Activated naive CD4-positive, alpha-beta T cell treated with anti-CD3 and anti-CD28 coated beads for 36 hours (primary cell): Measurements from ENCODE around the gene LRRC37A3. TPM values are rescaled to one million over a fixed set of nuclear protein-coding genes. Genes with fewer than 3 reads are reported as not detected.
"Not testable (repeated sequence)": the region's sequence is repeated elsewhere in the genome, so short reads cannot be mapped to it uniquely, and the experiment has no call there.

Experiments
- CTCF ChIA-PET: fragments of 350-600 bp; sonication (Branson Sonifier 250); formaldehyde crosslinking; loops from one replicate; lab custom pipeline; 2021; ENCODE audit warnings: antibody characterized with exemption; lab: Charles Lee
- DNase-seq: peaks from one replicate; pipeline ENCODE4 v3.0.0-alpha.2; 2020
- H3K27ac Mint-ChIP-seq: one replicate; pipeline ENCODE4 v1.8.0; 2021; ENCODE audit warnings: mild to moderate bottlenecking, mixed read lengths
- H3K27me3 Mint-ChIP-seq: one replicate; pipeline ENCODE4 v1.8.0; 2021; ENCODE audit warnings: low read depth, mixed read lengths
- H3K36me3 Mint-ChIP-seq: one replicate; pipeline ENCODE4 v1.8.0; 2021; ENCODE audit warnings: low read depth, mixed read lengths
- H3K4me1 Mint-ChIP-seq: one replicate; pipeline ENCODE4 v1.8.0; 2021; ENCODE audit warnings: low read depth, mixed read lengths
- H3K4me3 Mint-ChIP-seq: one replicate; pipeline ENCODE4 v1.8.0; 2021; ENCODE audit warnings: mild to moderate bottlenecking, moderate library complexity, mixed read lengths
- H3K9me3 Mint-ChIP-seq: one replicate; pipeline ENCODE4 v1.8.0; 2021; ENCODE audit warnings: mixed read lengths
- intact Hi-C: fragments of 100-400 bp; cut with micrococcal nuclease; formaldehyde crosslinking; loops from one replicate; pipeline ENCODE4 v1.15.1; 2023
- total RNA-seq, 2 experiments: library from RNA; stranded (reverse); gene quantifications; one replicate each; pipeline ENCODE4 v1.2.3, GENCODE V29; 2021

The LRRC37A3 gene
- total RNA-seq, 2 experiments from 2014 or later = 8.7 to 9.0 TPM

- peak; percentile 87 for DNase-seq
- H3K9me3 Mint-ChIP-seq, H3K4me3 Mint-ChIP-seq, H3K27ac Mint-ChIP-seq, CTCF ChIA-PET, H3K36me3 Mint-ChIP-seq, H3K27me3 Mint-ChIP-seq, H3K4me1 Mint-ChIP-seq: not testable (repeated sequence)
- intact Hi-C loops = loop anchor here (5.0 to 10.0 kb wide), 2 partner anchors 117 to 350 kb away; no protein-coding TSS in a partner anchor
These were observed 71.5 kb downstream of the LRRC37A3 start for GRCh38 chr17:64847504-64848466.

- H3K27me3 Mint-ChIP-seq, H3K27ac Mint-ChIP-seq, H3K9me3 Mint-ChIP-seq, H3K4me1 Mint-ChIP-seq, H3K4me3 Mint-ChIP-seq, H3K36me3 Mint-ChIP-seq, DNase-seq: not testable (repeated sequence)
- intact Hi-C loops = loop anchor here (5.0 to 10.0 kb wide), 2 partner anchors 118 to 350 kb away; no protein-coding TSS in a partner anchor
- CTCF ChIA-PET = interaction anchor here (0.6 kb wide), 3 partner anchors 128 to 203 kb away, joined by 3 read pairs; no protein-coding TSS in a partner anchor
These were observed 72.4 kb downstream of the LRRC37A3 start for GRCh38 chr17:64846892-64847291.

- intact Hi-C loops = loop anchor here (10.0 kb wide), 1 partner anchor 121 kb away; no protein-coding TSS in a partner anchor
- DNase-seq, H3K36me3 Mint-ChIP-seq, H3K27ac Mint-ChIP-seq, H3K27me3 Mint-ChIP-seq, H3K9me3 Mint-ChIP-seq, H3K4me1 Mint-ChIP-seq, H3K4me3 Mint-ChIP-seq, CTCF ChIA-PET: not testable (repeated sequence)
These were observed 75.4 kb downstream of the LRRC37A3 start for GRCh38 chr17:64843918-64844317.

GRCh38 chr17:64842900-64843299, 76.4 kb downstream of the LRRC37A3 start:
- H3K27me3 Mint-ChIP-seq, H3K36me3 Mint-ChIP-seq, H3K4me3 Mint-ChIP-seq, H3K4me1 Mint-ChIP-seq, H3K9me3 Mint-ChIP-seq, DNase-seq, CTCF ChIA-PET, H3K27ac Mint-ChIP-seq: not testable (repeated sequence)
- intact Hi-C loops = loop anchor here (10.0 kb wide), 1 partner anchor 122 kb away; no protein-coding TSS in a partner anchor

- H3K9me3 Mint-ChIP-seq, CTCF ChIA-PET, DNase-seq, H3K27ac Mint-ChIP-seq, H3K27me3 Mint-ChIP-seq, H3K4me1 Mint-ChIP-seq, H3K4me3 Mint-ChIP-seq, H3K36me3 Mint-ChIP-seq: not testable (repeated sequence)
- intact Hi-C loops = loop anchor here (10.0 kb wide), 1 partner anchor 124 kb away; no protein-coding TSS in a partner anchor
These were observed 78.3 kb downstream of the LRRC37A3 start for GRCh38 chr17:64840960-64841359.

- CTCF ChIA-PET = interaction anchor here (1.2 kb wide), 1 partner anchor 121 kb away, joined by 5 read pairs; no protein-coding TSS in a partner anchor
- H3K36me3 Mint-ChIP-seq, H3K27ac Mint-ChIP-seq, DNase-seq, H3K9me3 Mint-ChIP-seq, intact Hi-C loops, H3K27me3 Mint-ChIP-seq: not testable (repeated sequence)
- peak overlapping the region; percentile 15 for H3K4me3 Mint-ChIP-seq
- H3K4me1 Mint-ChIP-seq = peaks cover 15% of the 10 kb centered on the region
These were observed 80.8 kb downstream of the LRRC37A3 start for GRCh38 chr17:64838513-64838912.

- peak; percentile 88 for DNase-seq
- Mint-ChIP-seq H3K4me3 (peak overlapping the region; percentile 81), H3K4me1 (peaks cover 15% of the 10 kb centered on the region), H3K27ac (peak overlapping the region; percentile 85)
- intact Hi-C loops = loop anchor here (2.0 kb wide), 1 partner anchor 60 kb away; no protein-coding TSS in a partner anchor
- H3K9me3 Mint-ChIP-seq, H3K36me3 Mint-ChIP-seq, H3K27me3 Mint-ChIP-seq: not testable (repeated sequence)
- CTCF ChIA-PET = interaction anchor here (0.6 to 1.2 kb wide), 2 partner anchors 123 to 324 kb away, joined by 3 to 5 read pairs; no protein-coding TSS in a partner anchor
These were observed 82.1 kb downstream of the LRRC37A3 start for GRCh38 chr17:64837018-64837761.

- Mint-ChIP-seq H3K4me3 (peak overlapping the region; percentile 81), H3K27ac (peak overlapping the region; percentile 72), H3K4me1 (peaks cover 15% of the 10 kb centered on the region)
- H3K9me3 Mint-ChIP-seq, H3K36me3 Mint-ChIP-seq, H3K27me3 Mint-ChIP-seq: not testable (repeated sequence)
- DNase-seq = peak; percentile 28
- CTCF ChIA-PET = interaction anchor here (1.0 kb wide), 1 partner anchor 59 kb away, joined by 3 read pairs; no protein-coding TSS in a partner anchor
- intact Hi-C loops = loop anchor here (2.0 kb wide), 1 partner anchor 60 kb away; no protein-coding TSS in a partner anchor
These were observed 82.7 kb downstream of the LRRC37A3 start for GRCh38 chr17:64836623-64837017.

- CTCF ChIA-PET, H3K27me3 Mint-ChIP-seq, H3K27ac Mint-ChIP-seq, DNase-seq, intact Hi-C loops, H3K9me3 Mint-ChIP-seq, H3K4me3 Mint-ChIP-seq, H3K36me3 Mint-ChIP-seq: not testable (repeated sequence)
- H3K4me1 Mint-ChIP-seq = peaks cover 22% of the 10 kb centered on the region
These were observed 85.2 kb downstream of the LRRC37A3 start for GRCh38 chr17:64834060-64834459.

GRCh38 chr17:64830631-64831040, 88.6 kb downstream of the LRRC37A3 start:
- H3K27me3 Mint-ChIP-seq = not testable (repeated sequence)

GRCh38 chr17:64829824-64830630, 89.3 kb downstream of the LRRC37A3 start:
- DNase-seq, H3K9me3 Mint-ChIP-seq, intact Hi-C loops, H3K36me3 Mint-ChIP-seq, H3K27ac Mint-ChIP-seq, CTCF ChIA-PET, H3K4me3 Mint-ChIP-seq, H3K27me3 Mint-ChIP-seq: not testable (repeated sequence)
- H3K4me1 Mint-ChIP-seq = peaks cover 11% of the 10 kb centered on the region

More at GRCh38 chr17:64830631-64831040, 88.6 kb downstream of the LRRC37A3 start:
- H3K27ac Mint-ChIP-seq, intact Hi-C loops, CTCF ChIA-PET, H3K9me3 Mint-ChIP-seq, H3K4me3 Mint-ChIP-seq, DNase-seq, H3K36me3 Mint-ChIP-seq: not testable (repeated sequence)
- peaks cover 15% of the 10 kb centered on the region for H3K4me1 Mint-ChIP-seq
